ENCODE results near the gene TRIM7. TPM values are rescaled to one million over a fixed set of nuclear protein-coding genes. Genes with fewer than 3 reads are reported as not detected.
A peak's percentile ranks its signal among the peaks of the same experiment; 100 is the strongest.

Gene TRIM7
- total RNA-seq (2021; ENCODE audit: unreplicated experiment): 25.8 TPM
- polyA plus RNA-seq (2012; ENCODE audit: insufficient read length): 21.3 TPM
- percentile 43 among the genes with signal in this experiment for Bru-seq, nascent RNA
- BruChase-seq, experiment 1, labeled RNA remaining after a 2-hour chase: percentile 53 among the genes with signal in this experiment
- percentile 54 among the genes with signal in this experiment for BruChase-seq, experiment 2, labeled RNA remaining after a 6-hour chase
- long read RNA-seq, transcript TRIM7-201 (7 exons, 2,840 nt): major isoform, 16 of 45 reads
- long read RNA-seq, transcript TRIM7-202 (2 exons, 1,228 nt): minor isoform, 14 of 45 reads
- long read RNA-seq, partial matches to known transcripts: 0 of 45 reads
- long read RNA-seq, other reads (novel, unspliced or antisense): 12 of 45 reads

- H3K4me1 ChIP-seq (ENCODE audit: control insufficient read depth, insufficient read depth, low read length): peaks cover 17% of the 10 kb centered on the region
- H3K27me3 ChIP-seq (ENCODE audit: control insufficient read depth, insufficient read depth, low read length): no peaks in the 10 kb centered on the region
- POLR2A ChIA-PET: interaction anchor here (0.6 to 1.0 kb wide), 3 partner anchors 13 to 20 kb away, joined by 3 to 6 read pairs (median 5); no protein-coding TSS in a partner anchor
- peak within 1 kb of the TSS; percentile 76 for H3K27ac ChIP-seq (ENCODE audit: low read length)
- no peak for DNase-seq (ENCODE audit: low read depth, low spot score)
- intact Hi-C loops (cut with micrococcal nuclease; ENCODE audit: unreplicated experiment): no loop called here
- no peaks in the 10 kb centered on the region for H3K36me3 ChIP-seq (ENCODE audit: control insufficient read depth, insufficient read depth, low read length)
- H3K9me3 ChIP-seq (ENCODE audit: control insufficient read depth, insufficient read depth, low read depth, low read length): no peaks in the 10 kb centered on the region
- BruUV-seq (replicated peaks): no TSS peak
- in situ Hi-C loops (cut with HindIII; ENCODE audit: low pct_unique_long_range_greater_than_20kb, low sequenced_read_pairs): no loop called here
- CTCF ChIA-PET: no interaction called here
- TF ChIP-seq SIN3A (IDR thresholded peaks at IDR 0.05; ENCODE audit: borderline replicate concordance, insufficient read depth, low read depth, low read length) (peak; percentile 67; the same call in 1 of the 2 replicates), POLR2AphosphoS5 (IDR thresholded peaks at IDR 0.05; ENCODE audit: low read depth, low read length) (peak; percentile 69), TCF7L2 (IDR thresholded peaks at IDR 0.05; ENCODE audit: low read depth, low read length) (no peak), REST (IDR thresholded peaks at IDR 0.05; ENCODE audit: insufficient read depth in 1 of 2, low read depth in 2 of 2, low read length in 1 of 2) (no peak), CTCF (IDR thresholded peaks at IDR 0.05) (no peak)
- H3K4me3 ChIP-seq (ENCODE audit: low read depth in 2 of 2, low read length in 2 of 2): peak within 1 kb of the TSS; percentile 52 to 78
- peak; percentile 63 for ATAC-seq
Observed at GRCh38 chr5:181204826-181205760, at the start of gene TRIM7. TSS of gene TRIM7 (minus strand) at chr5:181205196. CDS start at chr5:181205110, 86 bp downstream.

- Histone ChIP-seq H3K36me3 (ENCODE audit: control insufficient read depth, insufficient read depth, low read length) (peaks cover 4% of the 10 kb centered on the region), H3K27ac (ENCODE audit: low read length) (peak overlapping the region; percentile 99), H3K4me3 (ENCODE audit: low read depth in 2 of 2, low read length in 2 of 2) (peak overlapping the region; percentile 87 to 97), H3K9me3 (ENCODE audit: control insufficient read depth, insufficient read depth, low read depth, low read length) (no peaks in the 10 kb centered on the region), H3K27me3 (ENCODE audit: control insufficient read depth, insufficient read depth, low read length) (no peaks in the 10 kb centered on the region), H3K4me1 (ENCODE audit: control insufficient read depth, insufficient read depth, low read length) (peaks cover 50% of the 10 kb centered on the region)
- no peak for TF ChIP-seq CTCF (IDR thresholded peaks at IDR 0.05)
- no peak for TF ChIP-seq TCF7L2 (IDR thresholded peaks at IDR 0.05; ENCODE audit: low read depth, low read length)
- no peak for TF ChIP-seq POLR2AphosphoS5 (IDR thresholded peaks at IDR 0.05; ENCODE audit: low read depth, low read length)
- TF ChIP-seq SIN3A (IDR thresholded peaks at IDR 0.05; ENCODE audit: borderline replicate concordance, insufficient read depth, low read depth, low read length): no peak
- no peak for TF ChIP-seq REST (IDR thresholded peaks at IDR 0.05; ENCODE audit: insufficient read depth in 1 of 2, low read depth in 2 of 2, low read length in 1 of 2)
- POLR2A ChIA-PET: no interaction called here
- no peak for ATAC-seq
- in situ Hi-C loops (cut with HindIII; ENCODE audit: low pct_unique_long_range_greater_than_20kb, low sequenced_read_pairs) (no loop called here), intact Hi-C loops (cut with micrococcal nuclease; ENCODE audit: unreplicated experiment) (no loop called here)
- no TSS peak for BruUV-seq (replicated peaks)
- CTCF ChIA-PET: no interaction called here
- DNase-seq (ENCODE audit: low read depth, low spot score): no peak
Observed at GRCh38 chr5:181248277-181248676, 43.3 kb upstream of the TRIM7 start.
